ENCODE results near the gene SLC38A3. TPM values are rescaled to one million over a fixed set of nuclear protein-coding genes. Genes with fewer than 3 reads are reported as not detected.
A peak's percentile ranks its signal among the peaks of the same experiment; 100 is the strongest.

Gene SLC38A3
- total and polyA plus RNA-seq, 2 donors (not counting 3 experiments of a cell fraction or from before 2014, with no cell fraction given) = 0.60 to 1.1 TPM

DNA sequence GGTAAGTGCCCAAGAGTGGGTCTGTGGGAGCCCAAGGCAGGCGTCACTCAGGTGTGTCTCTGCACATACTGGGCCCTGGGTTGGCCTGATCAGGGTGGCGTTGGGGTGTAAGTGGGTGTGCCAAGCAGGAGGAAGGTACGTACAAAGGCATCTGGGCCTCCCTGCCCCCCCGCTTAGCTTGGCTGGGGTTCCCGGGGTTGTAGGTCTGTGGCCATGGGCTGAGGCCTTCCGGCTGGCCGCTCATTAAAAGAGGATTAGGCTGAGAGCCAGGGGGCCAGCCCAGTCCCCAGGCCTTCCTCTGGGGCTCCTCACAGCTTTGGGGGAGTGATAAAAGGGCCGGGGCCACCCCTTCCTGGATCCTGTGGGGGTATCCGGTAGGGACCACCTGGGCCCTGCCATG lies 36.7 kb upstream of the SLC38A3 start:
- Histone ChIP-seq H3K4me1 (ENCODE audit: control insufficient read depth, extremely low read depth, insufficient read depth, low read length) (peaks cover 80% of the 10 kb centered on the region), H3K9me1 (replicated peaks; ENCODE audit: control insufficient read depth, extremely low read depth, insufficient read depth, low read length) (no peaks in the 10 kb centered on the region), H3K27me3 (ENCODE audit: control insufficient read depth in 2 of 2, insufficient read depth in 2 of 2, low read length in 2 of 2) (no peaks in the 10 kb centered on the region), H3K9ac (replicated peaks; ENCODE audit: extremely low read depth, insufficient read depth, low read length) (no peak overlapping the region), H2AFZ (ENCODE audit: low read depth, low read length) (no peak overlapping the region), H3K4me2 (ENCODE audit: insufficient read depth, low read length) (peak overlapping the region; percentile 5), H3K9me3 (replicated peaks; ENCODE audit: control insufficient read depth, insufficient read depth, low read length) (no peaks in the 10 kb centered on the region), H4K20me1 (replicated peaks; ENCODE audit: control insufficient read depth, extremely low read depth, insufficient read depth, low read length) (no peaks in the 10 kb centered on the region), H3K79me2 (ENCODE audit: control insufficient read depth, insufficient read depth, low read length) (peaks cover 62% of the 10 kb centered on the region), H3K4me3 (replicated peaks in 1 of 3; ENCODE audit: insufficient read depth in 1 of 3, low read depth in 1 of 3, low read length in 3 of 3) (no peak overlapping the region), H3K27ac (ENCODE audit: insufficient read depth, low read depth, low read length) (peak overlapping the region; percentile 99), H3K36me3 (ENCODE audit: control insufficient read depth in 2 of 2, extremely low read depth in 1 of 2, insufficient read depth in 2 of 2, low read length in 2 of 2) (peaks cover 0 to 2% of the 10 kb centered on the region in 2 experiments)
- intact Hi-C loops (cut with micrococcal nuclease) (loop anchor here (5.0 kb wide), 1 partner anchor 361 kb away; no protein-coding TSS in a partner anchor), dilution Hi-C loops (cut with MboI; ENCODE audit: extremely low pct_ligation_motif_present, low sequenced_read_pairs) (no loop called here)
- ChIA-PET POLR2A (no interaction called here), CTCF (interaction anchor here (0.8 to 2.4 kb wide), 3 partner anchors 10 to 89 kb away, joined by 3 to 7 read pairs (median 3); no protein-coding TSS in a partner anchor)
- no TSS peak for BruUV-seq (replicated peaks)
- TF ChIP-seq, protein P1, sequence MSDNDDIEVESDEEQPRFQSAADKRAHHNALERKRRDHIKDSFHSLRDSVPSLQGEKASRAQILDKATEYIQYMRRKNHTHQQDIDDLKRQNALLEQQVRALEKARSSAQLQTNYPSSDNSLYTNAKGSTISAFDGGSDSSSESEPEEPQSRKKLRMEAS (IDR thresholded peaks at IDR 0.05; ENCODE audit: insufficient read depth, insufficient read length) = no peak
- TF ChIP-seq POLR2AphosphoS5 (IDR thresholded peaks at IDR 0.05; ENCODE audit: insufficient read depth, low read depth, low read length) (no peak), JUN (IDR thresholded peaks at IDR 0.05; ENCODE audit: borderline replicate concordance, insufficient read depth, insufficient read length, low read depth) (no peak), POLR2A (IDR thresholded peaks at IDR 0.05; ENCODE audit: low read depth, low read length) (no peak), EZH2 (IDR thresholded peaks at IDR 0.05; ENCODE audit: borderline replicate concordance, low read depth, low read length, severe bottlenecking) (no peak)
- FAIRE-seq = peak; percentile 44
- DNase-seq (ENCODE audit: low read depth, low spot score) = no peak

DNA sequence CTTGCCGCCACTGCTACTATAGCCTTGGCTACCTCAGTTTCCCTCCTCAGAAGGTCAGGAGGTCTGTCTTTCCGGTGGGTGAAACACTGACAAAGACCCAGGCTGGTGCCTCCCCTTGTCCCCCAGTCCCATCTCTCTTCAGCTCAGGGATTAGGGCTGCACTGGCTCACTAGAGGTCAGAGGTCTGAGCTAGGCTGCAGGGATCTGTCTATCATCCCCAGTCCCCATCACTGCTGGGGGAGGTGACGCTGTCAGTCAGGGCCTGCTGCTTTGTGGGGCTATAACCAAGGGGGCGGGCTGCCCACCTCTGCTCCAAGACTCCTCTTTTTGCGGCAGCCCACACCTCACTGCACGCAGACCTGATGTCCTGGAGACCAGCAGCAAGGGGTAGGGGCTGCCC lies 36.3 kb upstream of the SLC38A3 start:
- dilution Hi-C loops (cut with MboI; ENCODE audit: extremely low pct_ligation_motif_present, low sequenced_read_pairs) = no loop called here

More for the DNA sequence above, 36.3 kb upstream of the SLC38A3 start:
- Histone ChIP-seq H3K4me1 (ENCODE audit: control insufficient read depth, extremely low read depth, insufficient read depth, low read length) (peaks cover 76% of the 10 kb centered on the region), H3K9me1 (replicated peaks; ENCODE audit: control insufficient read depth, extremely low read depth, insufficient read depth, low read length) (no peaks in the 10 kb centered on the region), H2AFZ (ENCODE audit: low read depth, low read length) (no peak overlapping the region), H3K4me3 (replicated peaks in 1 of 3; ENCODE audit: insufficient read depth in 1 of 3, low read depth in 1 of 3, low read length in 3 of 3) (no peak overlapping the region), H3K9me3 (replicated peaks; ENCODE audit: control insufficient read depth, insufficient read depth, low read length) (no peaks in the 10 kb centered on the region), H3K79me2 (ENCODE audit: control insufficient read depth, insufficient read depth, low read length) (peaks cover 62% of the 10 kb centered on the region), H3K4me2 (ENCODE audit: insufficient read depth, low read length) (no peak overlapping the region), H3K36me3 (ENCODE audit: control insufficient read depth in 2 of 2, extremely low read depth in 1 of 2, insufficient read depth in 2 of 2, low read length in 2 of 2) (peaks cover 0 to 2% of the 10 kb centered on the region in 2 experiments), H3K27ac (ENCODE audit: insufficient read depth, low read depth, low read length) (peak overlapping the region; percentile 99), H3K9ac (replicated peaks; ENCODE audit: extremely low read depth, insufficient read depth, low read length) (no peak overlapping the region), H4K20me1 (replicated peaks; ENCODE audit: control insufficient read depth, extremely low read depth, insufficient read depth, low read length) (no peaks in the 10 kb centered on the region), H3K27me3 (ENCODE audit: control insufficient read depth in 2 of 2, insufficient read depth in 2 of 2, low read length in 2 of 2) (no peaks in the 10 kb centered on the region)
- ChIA-PET CTCF (interaction anchor here (0.8 to 2.4 kb wide), 3 partner anchors 10 to 90 kb away, joined by 3 to 7 read pairs (median 3); no protein-coding TSS in a partner anchor), POLR2A (no interaction called here)
- TF ChIP-seq MYC (IDR thresholded peaks at IDR 0.05; ENCODE audit: low read depth, low read length) (no peak), EZH2 (IDR thresholded peaks at IDR 0.05; ENCODE audit: borderline replicate concordance, low read depth, low read length, severe bottlenecking) (no peak), GATA2 (IDR thresholded peaks at IDR 0.05; ENCODE audit: insufficient read depth, insufficient read length, low read depth, low read length) (no peak), POLR2AphosphoS5 (IDR thresholded peaks at IDR 0.05; ENCODE audit: insufficient read depth, low read depth, low read length) (no peak), JUN (IDR thresholded peaks at IDR 0.05; ENCODE audit: borderline replicate concordance, insufficient read depth, insufficient read length, low read depth) (no peak), POLR2A (IDR thresholded peaks at IDR 0.05; ENCODE audit: low read depth, low read length) (no peak), FOS (IDR thresholded peaks at IDR 0.05; ENCODE audit: borderline replicate concordance, insufficient read depth, low read length) (no peak)
- TF ChIP-seq, protein P1 (IDR thresholded peaks at IDR 0.05; ENCODE audit: insufficient read depth, insufficient read length) = no peak
- TF ChIP-seq, protein P2, sequence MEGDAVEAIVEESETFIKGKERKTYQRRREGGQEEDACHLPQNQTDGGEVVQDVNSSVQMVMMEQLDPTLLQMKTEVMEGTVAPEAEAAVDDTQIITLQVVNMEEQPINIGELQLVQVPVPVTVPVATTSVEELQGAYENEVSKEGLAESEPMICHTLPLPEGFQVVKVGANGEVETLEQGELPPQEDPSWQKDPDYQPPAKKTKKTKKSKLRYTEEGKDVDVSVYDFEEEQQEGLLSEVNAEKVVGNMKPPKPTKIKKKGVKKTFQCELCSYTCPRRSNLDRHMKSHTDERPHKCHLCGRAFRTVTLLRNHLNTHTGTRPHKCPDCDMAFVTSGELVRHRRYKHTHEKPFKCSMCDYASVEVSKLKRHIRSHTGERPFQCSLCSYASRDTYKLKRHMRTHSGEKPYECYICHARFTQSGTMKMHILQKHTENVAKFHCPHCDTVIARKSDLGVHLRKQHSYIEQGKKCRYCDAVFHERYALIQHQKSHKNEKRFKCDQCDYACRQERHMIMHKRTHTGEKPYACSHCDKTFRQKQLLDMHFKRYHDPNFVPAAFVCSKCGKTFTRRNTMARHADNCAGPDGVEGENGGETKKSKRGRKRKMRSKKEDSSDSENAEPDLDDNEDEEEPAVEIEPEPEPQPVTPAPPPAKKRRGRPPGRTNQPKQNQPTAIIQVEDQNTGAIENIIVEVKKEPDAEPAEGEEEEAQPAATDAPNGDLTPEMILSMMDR (IDR thresholded peaks at IDR 0.05; ENCODE audit: extremely low read depth in 1 of 2, insufficient read depth in 1 of 2, low read depth in 1 of 2, low read length in 2 of 2) = no peak
- intact Hi-C loops (cut with micrococcal nuclease) = loop anchor here (5.0 kb wide), 1 partner anchor 361 kb away; no protein-coding TSS in a partner anchor
- no TSS peak for BruUV-seq (replicated peaks)
- DNase-seq (ENCODE audit: low read depth, low spot score) = no peak
- FAIRE-seq = peak; percentile 37
